Stimulated activated CD4-positive, alpha-beta T cell treated with anti-CD3 and anti-CD28 coated beads, TNF-alpha, amount 100 ng/mL, for 24 hours (primary cell): ENCODE results near the gene TEX36.
"Not testable (repeated sequence)": the region's sequence is repeated elsewhere in the genome, so short reads cannot be mapped to it uniquely, and the experiment has no call there.

Source experiments
- DNase-seq, 3 experiments: peaks; one replicate each; pipeline ENCODE4 v3.0.0-alpha.2; 2020; ENCODE audit warnings: low read depth in 3 of 3

TEX36 gene, protein sequence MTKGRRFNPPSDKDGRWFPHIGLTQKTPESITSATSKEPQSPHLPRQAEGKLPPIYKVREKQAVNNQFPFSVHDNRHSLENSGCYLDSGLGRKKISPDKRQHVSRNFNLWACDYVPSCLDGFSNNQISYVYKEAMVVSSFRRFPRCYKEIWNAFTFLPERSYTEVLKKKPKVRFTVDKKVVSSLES

DNA sequence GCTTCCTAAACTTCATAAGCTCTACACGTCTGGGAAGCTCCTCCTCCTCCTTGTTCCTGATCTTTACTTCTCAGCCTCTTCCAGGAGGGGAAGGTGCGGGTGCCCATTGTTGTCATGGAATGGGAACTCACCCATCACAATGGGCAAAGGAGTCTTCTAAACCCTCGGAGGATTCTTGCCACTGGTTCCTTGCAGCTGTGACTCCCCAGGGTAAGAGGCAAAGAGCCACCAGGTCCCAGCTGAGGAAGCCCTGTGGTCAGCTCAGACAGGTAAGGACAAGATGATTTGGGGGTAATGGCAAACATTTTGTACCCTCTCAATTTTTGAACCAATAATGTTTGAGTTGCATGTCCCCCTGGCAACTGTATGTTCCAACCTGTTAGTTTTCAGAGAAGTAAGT lies at the start of gene TEX36:
Gene TEX36 (minus strand): TSS at position 101 of the 400 bp plus-strand sequence. CDS start 174 bp downstream, outside the sequence.
- no peak for DNase-seq

DNA sequence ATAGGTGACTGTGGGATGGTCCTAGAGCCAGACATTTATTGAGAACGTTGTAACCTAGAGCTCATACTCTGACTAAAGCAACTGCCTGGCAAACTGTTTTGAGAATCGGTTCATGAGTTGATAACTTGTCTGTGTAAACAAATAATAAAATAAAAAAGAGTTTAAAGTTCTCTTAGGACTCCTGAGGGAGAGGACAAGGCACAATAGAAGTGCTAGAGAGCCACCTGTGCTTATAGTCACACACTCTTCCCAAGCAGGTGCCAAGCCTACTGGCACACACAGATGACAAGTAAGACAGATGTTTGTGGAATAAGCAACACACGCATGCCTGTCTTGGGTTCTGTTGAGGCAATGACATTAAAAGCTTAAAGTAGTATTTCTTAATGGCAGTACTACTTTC lies 44.5 kb upstream of the TEX36 start:
- DNase-seq: no peak

DNA sequence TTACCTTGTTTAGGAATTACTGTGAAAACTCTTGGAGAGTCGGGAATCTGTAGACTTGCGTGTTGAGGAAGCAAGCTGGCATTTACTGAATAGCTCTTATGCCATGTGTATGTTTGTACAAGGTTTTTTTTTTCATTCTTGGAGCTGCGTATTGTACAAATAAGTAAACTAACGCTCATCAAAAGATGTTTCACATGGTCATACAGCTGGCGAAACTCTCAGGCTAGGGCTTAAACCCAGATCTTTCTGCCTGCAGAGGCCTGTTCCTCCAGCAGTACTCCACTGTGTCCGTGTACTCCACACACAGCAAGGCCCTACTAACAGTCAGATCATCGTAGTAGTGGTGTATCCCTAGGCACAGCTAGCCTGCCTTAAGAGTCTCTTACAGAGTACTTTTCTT lies 44.0 kb upstream of the TEX36 start:
- DNase-seq: no peak

DNA sequence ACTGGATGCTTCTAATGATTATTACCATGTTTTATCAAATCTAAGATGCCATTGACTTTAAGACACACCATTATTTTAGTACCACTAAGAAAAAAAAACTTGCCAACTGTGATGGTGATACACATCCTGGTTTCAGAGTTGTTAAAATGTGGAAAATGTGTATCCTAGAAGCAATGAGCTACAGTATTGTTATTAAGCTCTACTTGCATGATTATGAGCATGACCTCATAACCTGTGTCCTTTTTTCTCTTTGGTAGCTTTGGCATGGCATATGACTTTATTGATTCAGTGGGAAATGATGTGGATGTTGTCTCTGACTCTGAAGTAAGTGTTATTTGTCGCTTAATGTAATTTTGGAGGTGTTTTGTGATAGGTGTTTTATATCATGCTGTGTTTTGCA lies 39.8 kb upstream of the TEX36 start:
- no peak for DNase-seq

DNA sequence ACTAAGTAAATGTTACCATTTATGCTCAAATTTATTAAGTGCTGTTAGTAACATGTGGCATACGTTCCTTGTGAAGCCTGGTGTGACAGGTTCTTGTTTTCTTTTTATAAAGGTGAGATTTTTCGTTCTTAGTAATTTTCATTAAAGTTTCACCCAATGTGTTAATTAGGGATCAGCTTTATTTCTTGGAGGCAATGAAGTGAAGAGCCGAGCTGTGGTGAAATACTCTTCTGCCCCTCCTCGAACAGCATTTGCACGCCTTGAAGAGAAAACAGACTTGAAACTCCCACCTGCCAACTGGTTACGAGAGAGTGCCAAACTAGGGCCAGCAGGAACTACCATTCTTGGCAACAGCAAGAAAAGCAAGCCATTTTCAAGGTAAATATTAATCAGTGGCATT lies 38.1 kb upstream of the TEX36 start:
- DNase-seq: no peak

DNA sequence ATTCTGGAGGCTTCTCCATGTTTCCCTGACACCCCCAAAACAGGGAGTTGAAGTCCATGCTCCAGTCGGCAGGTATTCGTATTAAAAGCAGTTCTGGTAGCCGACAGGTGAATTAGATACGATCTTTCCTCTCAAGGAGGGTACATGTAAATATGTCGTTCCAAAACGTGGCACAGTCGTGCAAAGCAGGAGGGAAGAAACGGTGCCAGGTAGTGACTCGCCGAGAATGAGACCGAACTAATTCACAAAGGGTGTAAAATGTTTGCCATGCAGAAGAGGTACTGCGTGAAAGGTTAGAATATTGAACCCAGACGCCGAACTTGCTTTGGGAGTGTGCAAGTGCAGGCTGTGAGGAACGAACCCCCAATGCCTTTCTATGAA lies 37.0 kb upstream of the TEX36 start:
- no peak for DNase-seq

DNA sequence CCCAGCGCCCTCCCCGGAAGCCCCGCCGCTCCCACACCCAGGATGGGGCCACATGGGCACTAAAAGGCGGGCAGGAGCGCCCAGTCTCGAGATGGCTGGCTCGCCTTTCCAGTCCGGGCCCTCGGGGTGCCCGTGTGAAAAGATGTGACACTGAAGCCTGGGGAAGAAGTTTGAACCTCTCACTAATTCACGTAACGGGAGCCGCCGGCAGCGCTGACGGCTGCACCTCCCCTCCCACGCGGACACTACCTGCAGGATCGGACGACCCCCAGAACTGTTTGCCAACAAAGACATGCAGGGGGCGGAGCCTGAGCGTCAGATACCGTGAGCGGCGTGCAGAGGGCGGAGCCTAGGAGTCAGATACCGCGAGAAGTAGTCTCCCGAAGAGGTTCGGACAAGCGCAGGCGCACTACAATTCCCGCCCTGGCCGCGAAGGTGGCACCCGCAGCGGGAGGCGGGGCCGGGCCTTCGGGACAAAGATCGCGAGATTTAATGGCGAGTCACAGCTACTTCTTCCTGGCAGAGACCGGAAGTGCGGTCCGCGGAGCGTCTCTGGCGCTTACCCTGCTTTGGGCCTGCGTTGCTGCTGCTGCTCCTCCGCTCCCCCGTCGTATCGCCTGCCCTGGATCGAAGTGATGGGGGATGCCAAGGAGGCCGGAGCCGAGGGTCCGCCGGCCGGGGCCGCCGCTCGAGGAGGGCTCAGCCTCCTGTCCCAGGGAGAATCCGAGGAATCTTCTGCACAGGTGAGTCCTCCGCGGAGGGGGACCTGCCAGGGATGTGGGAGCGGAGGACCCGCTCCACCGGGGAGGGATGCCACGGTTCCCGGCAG lies 36.4 kb upstream of the TEX36 start, which contains the start of gene EDRF1:
Gene EDRF1 (plus strand): TSS at position 537 of the 829 bp plus-strand sequence. CDS start 99 bp downstream, at position 636.
- DNase-seq: peak; percentile 98 to 99 (median 98)

DNA sequence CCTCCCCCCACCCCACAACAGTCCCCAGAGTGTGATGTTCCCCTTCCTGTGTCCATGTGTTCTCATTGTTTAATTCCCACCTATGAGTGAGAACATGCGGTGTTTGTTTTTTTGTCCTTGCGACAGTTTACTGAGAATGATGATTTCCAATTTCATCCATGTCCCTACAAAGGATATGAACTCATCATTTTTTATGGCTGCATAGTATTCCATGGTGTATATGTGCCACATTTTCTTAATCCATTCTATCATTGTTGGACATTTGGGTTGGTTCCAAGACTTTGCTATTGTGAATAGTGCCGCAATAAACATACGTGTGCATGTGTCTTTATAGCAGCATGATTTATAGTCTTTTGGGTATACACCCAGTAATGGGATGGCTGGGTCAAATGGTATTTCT lies 31.8 kb upstream of the TEX36 start:
- DNase-seq: not testable (repeated sequence)

DNA sequence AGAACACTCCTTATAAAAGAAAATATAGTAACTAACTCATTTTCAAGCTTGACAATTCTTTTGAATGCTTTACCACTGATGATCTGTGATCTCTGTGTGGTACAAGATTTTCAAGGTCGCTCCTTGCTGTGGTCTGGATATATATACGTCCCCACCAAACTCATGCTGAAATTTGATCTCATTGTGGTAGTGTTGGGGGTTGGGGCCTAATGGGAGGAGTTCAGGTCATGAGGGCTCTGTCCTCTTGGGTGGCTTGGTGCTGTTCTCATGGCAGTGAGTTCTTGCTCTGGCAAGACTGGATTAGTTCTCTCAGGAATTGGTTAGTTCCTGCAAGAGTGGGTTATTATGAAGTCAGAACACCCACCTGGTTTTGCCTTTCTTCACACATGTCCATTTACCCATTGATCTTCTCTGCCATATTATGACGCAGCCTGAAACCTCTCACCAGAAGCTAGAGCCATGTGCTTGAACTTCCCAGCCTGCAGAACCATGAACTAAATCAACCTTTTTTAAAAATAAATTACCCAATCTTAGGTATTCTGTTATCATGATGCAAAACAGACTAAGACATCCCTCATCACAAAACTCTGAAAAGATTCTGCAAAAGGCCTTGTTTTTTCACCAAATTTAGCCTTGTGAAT lies 28.3 kb upstream of the TEX36 start:
- no peak for DNase-seq

DNA sequence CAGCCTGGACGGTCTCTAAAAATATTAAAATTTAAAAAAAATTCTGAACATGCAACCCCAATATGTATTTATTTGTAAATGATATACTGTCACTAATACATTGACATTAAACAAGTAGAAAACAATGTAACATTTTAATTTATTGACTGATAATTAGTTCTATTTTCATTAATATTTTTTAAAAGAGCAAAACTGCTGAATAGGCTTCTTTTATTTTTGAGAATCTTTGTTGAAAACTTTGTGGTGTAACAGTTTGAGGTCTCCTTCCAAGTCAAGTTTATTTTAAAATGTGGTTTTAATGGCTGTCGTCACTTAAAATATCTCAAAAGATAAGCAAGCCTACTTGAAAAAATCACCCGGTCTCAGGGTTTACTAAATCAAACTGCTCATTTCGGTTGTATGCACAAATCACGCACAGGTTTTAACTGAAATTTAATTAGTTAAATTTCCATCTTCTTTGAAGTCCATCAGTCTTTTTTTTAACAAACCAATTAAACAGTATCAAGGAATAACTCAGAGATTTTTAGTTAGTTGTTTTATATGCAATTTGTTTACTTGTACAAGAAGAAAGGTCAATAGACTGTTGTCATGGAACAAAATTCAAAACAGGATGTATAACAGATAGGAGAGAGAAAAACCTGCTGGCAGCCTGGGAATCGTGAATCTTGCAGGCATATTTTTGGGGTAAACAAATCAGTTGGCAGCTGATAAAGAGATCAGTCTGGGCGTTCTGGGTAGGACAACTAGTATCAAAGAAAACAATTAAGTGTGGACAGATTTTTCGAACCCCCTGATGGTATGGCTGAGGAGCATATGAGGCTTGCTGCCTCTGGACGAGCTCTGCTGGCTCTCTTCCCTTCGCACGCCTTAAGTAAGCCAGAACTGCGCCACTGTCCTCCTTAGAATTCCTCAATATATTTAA lies 26.9 kb upstream of the TEX36 start:
- no peak for DNase-seq

DNA sequence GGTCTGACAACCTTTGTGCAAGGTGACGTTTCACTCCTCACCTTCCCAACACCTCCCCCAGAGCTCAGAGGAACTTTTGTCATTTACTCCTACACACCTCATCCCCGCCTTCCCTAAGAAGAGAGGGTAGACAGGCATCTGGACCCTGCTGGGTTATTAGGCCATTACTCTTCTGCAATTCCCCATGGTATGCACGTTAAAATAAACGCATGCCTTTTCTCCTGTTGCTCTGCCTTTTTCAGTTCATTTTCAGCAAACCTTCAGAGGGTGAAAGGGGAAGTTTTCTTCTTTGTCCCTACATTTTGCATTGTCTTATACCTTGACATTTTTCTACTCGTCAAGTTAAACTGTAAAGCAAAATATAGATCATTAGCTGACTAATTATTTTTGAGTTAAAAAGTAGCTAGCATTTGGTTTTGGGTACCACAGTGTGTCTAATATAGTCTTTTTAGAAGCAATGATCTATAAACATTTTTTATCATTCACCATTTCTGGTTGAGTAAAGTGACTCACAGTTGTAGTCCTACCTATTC lies 26.1 kb upstream of the TEX36 start:
- DNase-seq: no peak

DNA sequence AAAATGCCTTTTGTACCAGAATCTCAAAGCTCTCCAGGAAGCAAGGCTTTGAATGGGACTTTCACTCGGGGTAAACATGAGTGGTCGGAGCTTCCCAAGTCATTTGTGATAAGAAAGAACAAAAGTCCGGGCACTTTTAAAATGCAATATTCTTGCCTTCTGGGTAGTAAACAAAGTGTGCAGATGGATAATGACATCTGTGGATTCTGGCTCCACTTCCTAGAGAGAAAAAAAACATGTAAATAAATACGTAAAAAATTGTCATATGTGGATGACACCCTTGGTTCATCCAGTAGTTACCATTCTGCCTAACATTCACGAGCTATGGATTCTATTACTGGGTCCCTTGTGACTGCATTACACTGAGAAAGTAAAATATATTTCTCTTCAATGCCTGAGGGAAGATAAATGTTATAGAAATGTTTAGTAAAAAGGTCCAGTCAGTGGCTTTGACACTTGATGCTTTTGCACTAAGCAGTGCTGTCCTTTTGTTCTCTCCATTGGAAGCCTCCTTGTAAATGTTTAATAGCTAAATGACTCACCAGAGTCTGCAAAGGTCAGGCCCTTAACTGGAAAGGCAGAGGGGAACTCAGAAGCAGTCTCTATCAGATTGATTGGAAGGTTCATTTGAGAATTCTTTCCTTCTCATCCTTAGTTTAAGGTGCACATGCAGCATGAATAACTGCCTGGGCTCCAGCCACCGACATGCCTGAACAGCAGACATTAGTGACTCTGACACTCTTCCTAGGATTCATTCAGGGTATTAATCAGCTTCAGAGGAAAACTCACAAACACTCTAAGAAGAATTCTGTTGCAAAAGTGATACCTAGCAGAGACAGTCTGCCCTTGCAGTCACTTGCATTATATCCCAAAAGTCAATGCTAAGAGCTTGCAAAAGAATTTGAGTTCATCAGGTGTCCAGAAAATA lies 24.8 kb upstream of the TEX36 start:
- no peak for DNase-seq

DNA sequence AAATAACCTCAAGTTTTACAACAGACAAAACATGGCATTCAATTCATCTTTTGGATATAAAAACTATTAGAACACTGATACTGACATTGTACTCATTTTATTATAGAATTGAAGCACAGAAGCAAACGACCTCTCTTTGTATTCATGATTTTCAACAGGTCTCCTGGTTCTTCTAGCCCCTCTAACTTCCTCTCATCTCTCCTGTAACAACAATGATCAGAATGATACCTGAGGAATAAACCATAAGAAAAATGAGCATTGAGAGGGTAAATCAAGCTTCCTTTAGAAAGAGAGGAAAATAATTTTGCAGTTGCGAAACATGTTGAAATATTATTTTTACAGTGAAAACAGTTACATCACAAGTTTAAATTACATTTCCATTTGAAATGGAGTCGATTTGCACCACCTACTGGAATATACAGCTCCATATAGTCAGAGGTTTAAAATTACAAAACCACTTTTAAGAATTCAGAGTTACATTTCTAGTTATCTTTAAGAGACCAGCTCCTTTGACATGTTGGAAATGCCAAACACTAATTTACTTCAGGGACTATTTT lies 17.5 kb upstream of the TEX36 start:
- no peak for DNase-seq

DNA sequence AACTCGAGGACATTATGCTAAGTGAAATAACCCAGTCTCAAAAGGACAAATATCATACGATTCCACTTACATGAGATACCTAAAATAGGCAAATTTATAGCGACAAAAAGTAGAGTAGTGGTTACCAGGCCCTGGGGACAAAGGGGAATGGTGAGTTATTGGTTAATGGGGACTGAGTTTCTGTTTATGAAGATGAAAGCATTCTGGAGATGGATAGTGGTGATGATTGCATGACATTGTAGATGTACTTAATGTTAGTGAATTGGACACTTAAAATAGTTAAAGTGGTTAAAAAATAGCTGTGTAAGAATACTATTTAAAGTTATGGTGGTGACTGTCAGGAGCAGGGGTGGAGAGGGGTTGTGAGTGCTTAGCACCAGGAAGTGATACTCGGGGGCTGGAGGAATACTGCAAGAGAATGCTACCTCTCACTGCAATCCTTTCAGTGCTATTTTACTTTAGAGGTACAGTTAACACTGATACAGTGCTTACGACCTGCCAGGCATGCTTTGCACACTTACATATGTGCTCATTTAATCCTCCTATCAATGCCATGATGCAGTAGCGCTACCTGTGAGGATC lies 16.7 kb upstream of the TEX36 start:
- no peak for DNase-seq

DNA sequence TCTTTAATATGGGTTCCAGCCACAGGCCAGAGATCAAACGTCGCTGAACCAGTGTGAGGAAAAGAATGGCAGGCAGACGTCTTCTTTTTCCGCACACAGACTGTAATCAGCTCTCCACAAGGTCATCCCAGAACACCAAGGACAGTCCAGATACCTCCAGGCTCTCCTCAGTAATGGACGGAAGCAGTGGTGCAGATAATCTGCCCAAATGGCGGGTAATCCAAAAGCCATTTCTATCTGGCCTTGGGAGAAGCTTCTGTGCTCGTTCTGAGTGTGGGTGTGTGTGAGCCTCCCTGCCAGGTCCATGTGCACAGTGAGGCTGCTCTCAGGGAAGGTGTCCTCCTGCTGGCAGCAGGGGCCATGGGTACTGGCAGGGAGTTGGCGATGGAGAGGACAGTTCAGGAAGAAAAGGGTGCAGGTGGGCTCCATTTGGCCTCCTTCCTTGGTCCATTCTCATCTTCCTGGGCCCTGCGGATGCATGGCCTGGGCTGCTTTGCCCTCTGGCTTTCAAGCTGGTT lies 15.6 kb upstream of the TEX36 start:
- DNase-seq: no peak

DNA sequence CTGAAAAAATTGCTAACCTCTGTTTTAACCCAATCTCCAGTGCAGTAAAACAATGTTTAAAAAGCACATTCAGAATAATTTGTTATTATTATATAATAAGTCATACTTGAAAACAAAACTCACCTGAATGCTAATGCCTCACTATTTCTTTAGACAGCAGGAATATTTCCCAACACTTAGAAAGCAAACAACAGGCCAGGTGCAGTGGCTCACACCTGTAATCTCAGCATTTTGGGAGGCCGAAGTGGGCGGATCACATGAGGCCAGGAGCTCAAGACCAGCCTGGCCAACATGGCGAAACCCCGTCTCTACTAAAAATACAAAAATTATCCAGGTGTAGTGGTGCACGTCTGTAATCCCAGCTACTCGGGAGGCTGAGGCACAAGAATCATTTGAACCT lies 13.9 kb upstream of the TEX36 start:
- not testable (repeated sequence) for DNase-seq

DNA sequence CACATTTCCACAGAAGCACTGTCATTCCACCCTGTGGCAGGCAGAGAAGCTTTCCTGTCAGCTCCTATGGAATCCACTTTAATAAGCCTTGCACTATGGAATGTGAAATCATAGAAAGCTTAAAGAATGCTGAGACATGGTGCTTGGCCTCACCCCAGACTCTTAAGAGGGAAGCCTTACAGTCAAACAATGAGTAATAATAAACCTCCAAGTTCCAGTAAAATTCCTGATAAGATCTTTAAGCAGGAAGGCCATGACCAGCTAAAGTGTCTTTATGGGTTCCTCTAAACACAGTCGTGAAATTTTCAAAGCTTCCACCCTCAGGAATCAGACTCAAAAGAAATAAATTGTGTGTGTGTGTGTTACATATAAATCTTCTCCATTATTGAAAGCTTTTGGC lies 11.9 kb upstream of the TEX36 start:
- DNase-seq: no peak

DNA sequence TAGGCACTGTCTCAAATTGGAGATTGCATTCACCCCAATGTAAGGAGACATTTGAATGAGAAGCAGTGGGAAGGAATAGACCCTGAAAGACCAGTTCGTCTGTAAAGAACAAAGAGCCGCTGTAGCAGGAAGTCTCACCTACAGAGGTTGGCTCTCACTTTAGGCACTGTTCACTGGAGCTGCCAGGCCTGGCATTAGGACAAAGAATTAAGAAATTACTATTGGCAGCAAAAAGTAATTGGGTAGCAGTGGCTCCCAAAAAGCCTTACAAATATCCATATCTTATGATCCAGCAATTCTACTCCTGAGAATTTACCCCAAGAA lies 10.5 kb upstream of the TEX36 start:
- DNase-seq: no peak
